Measurements from ENCODE around the gene CLDN6. TPM values are rescaled to one million over a fixed set of nuclear protein-coding genes. Genes with fewer than 3 reads are reported as not detected.

The CLDN6 gene
- total RNA-seq, 6 experiments from 2014 or later: 2.9 TPM; not detected in 5

GRCh38 chr16:2985893-2986355, 32.1 kb downstream of the CLDN6 start:
- DNase-seq (peak; percentile 58 to 80 (median 73)), ATAC-seq (peak; percentile 65 to 78 (median 69))
- no peaks in the 10 kb centered on the region for H3K36me3 ChIP-seq
- peaks cover 0 to 24% (median 3%) of the 10 kb centered on the region in 4 donors for H3K4me1 ChIP-seq
- no peak overlapping the region for H3K27ac ChIP-seq
- intact Hi-C loops (cut with DNase I): no loop called here
- no peak overlapping the region for H3K4me3 ChIP-seq
- no peak for TF ChIP-seq CTCF (IDR thresholded peaks at IDR 0.05)
- TF ChIP-seq POLR2A (IDR thresholded peaks at IDR 0.05): no peak
- no peaks in the 10 kb centered on the region for H3K9me3 ChIP-seq
- no peaks in the 10 kb centered on the region for H3K27me3 ChIP-seq
- 70% methylated on average over 2 of the region's 15 CpGs for WGBS (ENCODE audit: insufficient coverage, low coverage, low lambda C conversion rate, missing lambda C conversion rate)

- Histone ChIP-seq H3K27me3 (no peaks in the 10 kb centered on the region), H3K27ac (no peak overlapping the region), H3K4me3 (no peak overlapping the region), H3K9me3 (no peaks in the 10 kb centered on the region), H3K4me1 (peaks cover 0 to 25% (median 5%) of the 10 kb centered on the region in 4 donors), H3K36me3 (no peaks in the 10 kb centered on the region)
- TF ChIP-seq POLR2A (IDR thresholded peaks at IDR 0.05) (no peak), CTCF (IDR thresholded peaks at IDR 0.05) (no peak)
- DNase-seq (peak in 2 of 3 donors; percentile 57 to 62), ATAC-seq (peak in 2 of 4 donors; percentile 26 to 27)
- WGBS (ENCODE audit: insufficient coverage, low coverage, low lambda C conversion rate, missing lambda C conversion rate): no CpG with 5 or more reads among the region's 9 CpGs
- intact Hi-C loops (cut with DNase I): no loop called here
These were observed 32.5 kb downstream of the CLDN6 start for GRCh38 chr16:2985462-2985861.

- no peaks in the 10 kb centered on the region for H3K27me3 ChIP-seq
- peak; percentile 62 to 74 (median 68) for ATAC-seq
- 16% methylated on average over 21 of the region's 42 CpGs for WGBS (ENCODE audit: insufficient coverage, low coverage, low lambda C conversion rate, missing lambda C conversion rate)
- no peak overlapping the region for H3K27ac ChIP-seq
- TF ChIP-seq POLR2A (IDR thresholded peaks at IDR 0.05) (no peak), CTCF (IDR thresholded peaks at IDR 0.05) (peak; percentile 84 to 98 (median 94))
- DNase-seq: peak; percentile 72 to 79 (median 77)
- intact Hi-C loops (cut with DNase I): no loop called here
- no peak overlapping the region for H3K4me3 ChIP-seq
- H3K4me1 ChIP-seq: peaks cover 0 to 31% (median 5%) of the 10 kb centered on the region in 4 donors
- no peaks in the 10 kb centered on the region for H3K36me3 ChIP-seq
- H3K9me3 ChIP-seq: no peaks in the 10 kb centered on the region
These were observed 34.3 kb downstream of the CLDN6 start for GRCh38 chr16:2983706-2984136.

- TF ChIP-seq POLR2A (IDR thresholded peaks at IDR 0.05) (no peak), CTCF (IDR thresholded peaks at IDR 0.05) (no peak)
- H3K27ac ChIP-seq: no peak overlapping the region
- H3K9me3 ChIP-seq: no peaks in the 10 kb centered on the region
- intact Hi-C loops (cut with DNase I): no loop called here
- H3K36me3 ChIP-seq: no peaks in the 10 kb centered on the region
- WGBS (ENCODE audit: insufficient coverage, low coverage, low lambda C conversion rate, missing lambda C conversion rate): 77% methylated on average over 5 of the region's 5 CpGs
- DNase-seq (no peak), ATAC-seq (no peak)
- H3K4me1 ChIP-seq: peaks cover 0 to 34% (median 7%) of the 10 kb centered on the region in 4 donors
- H3K27me3 ChIP-seq: no peaks in the 10 kb centered on the region
- H3K4me3 ChIP-seq: no peak overlapping the region
These were observed 35.6 kb downstream of the CLDN6 start for GRCh38 chr16:2982402-2982801.

GRCh38 chr16:2981899-2982250, 36.1 kb downstream of the CLDN6 start:
- Histone ChIP-seq H3K9me3 (no peaks in the 10 kb centered on the region), H3K4me3 (no peak overlapping the region), H3K27ac (no peak overlapping the region), H3K4me1 (peaks cover 0 to 39% (median 10%) of the 10 kb centered on the region in 4 donors), H3K27me3 (no peaks in the 10 kb centered on the region), H3K36me3 (no peaks in the 10 kb centered on the region)
- intact Hi-C loops (cut with DNase I): no loop called here
- no peak for ATAC-seq
- no peak for DNase-seq
- TF ChIP-seq CTCF (IDR thresholded peaks at IDR 0.05) (no peak), POLR2A (IDR thresholded peaks at IDR 0.05) (no peak)
- WGBS (ENCODE audit: insufficient coverage, low coverage, low lambda C conversion rate, missing lambda C conversion rate): 70% methylated on average over 4 of the region's 4 CpGs

Measured in right lobe of liver (tissue), 6 donors.